Testis (tissue), 3 donors: ENCODE measurements around the gene TRIO. TPM values are rescaled to one million over a fixed set of nuclear protein-coding genes. Genes with fewer than 3 reads are reported as not detected.

Experiments used
- DNase-seq: peaks from one replicate; pipeline ENCODE4 v3.0.0-alpha.2; 2019
- H3K27ac ChIP-seq, 2 donors: fragments of 200-600 bp; sonication (generic); one replicate each; pipeline ENCODE4 v1.5.1; 2019
- H3K27me3 ChIP-seq: fragments of 200-600 bp; sonication (generic); one replicate; pipeline ENCODE4 v1.5.1; 2019
- H3K36me3 ChIP-seq: fragments of 200-600 bp; sonication (generic); one replicate; pipeline ENCODE4 v1.5.1; 2017; ENCODE audit warnings: low read depth; ENCODE audit errors: missing control alignments
- H3K4me1 ChIP-seq: fragments of 200-600 bp; sonication (generic); one replicate; pipeline ENCODE4 v1.5.1; 2019
- H3K4me3 ChIP-seq, 2 donors: fragments of 200-600 bp; sonication (generic); one replicate each; pipeline ENCODE4 v1.5.1; 2017 to 2019
- H3K9me3 ChIP-seq: fragments of 200-600 bp; sonication (generic); one replicate; pipeline ENCODE4 v1.5.1; 2017
- POLR2A ChIP-seq: fragments of 450-650 bp; IDR thresholded peaks from one replicate; pipeline ENCODE4 v1.6.1; 2017; ENCODE audit warnings: antibody characterized with exemption, mild to moderate bottlenecking, moderate library complexity
- WGBS, 2 donors: methylation state at CpG; one replicate each; pipeline ENCODE4 v1.1.5; 2018; 5-methylcytosine and 5-hydroxymethylcytosine counted together
- intact Hi-C: fragments of 100-400 bp; cut with DNase I; formaldehyde crosslinking; loops from one replicate; pipeline ENCODE4 v1.15.1; 2023; ENCODE audit warnings: low total_unique reads
- polyA plus RNA-seq: library from polyadenylated mRNA; stranded (reverse); fragments of 350-450 nt; fragmentation: Illumina TruSeq; extraction: RNeasy Lipid Tissue Mini Kit (QIAGEN cat#74804); gene quantifications from one replicate; pipeline ENCODE4 v1.2.3, GENCODE V29; 2014; ENCODE audit warnings: low read depth, low replicate concordance; ENCODE audit not compliant: insufficient read depth
- total RNA-seq, 2 donors: library from RNA; depleted of rRNA; stranded (reverse); fragments of >200 nt; gene quantifications; one replicate each; pipeline ENCODE4 v1.2.3, GENCODE V29; 2016
- TF ChIP-seq, protein P1 (sequence below), 3 experiments: fragments of 450-650 bp in 2 of 3; fragments of 200-600 bp in 1 of 3; sonication (generic) in 1 of 3; IDR thresholded peaks; one replicate each; pipeline ENCODE4 v1.5.1; 2016 to 2019; ENCODE audit warnings: antibody characterized with exemption in 3 of 3, mild to moderate bottlenecking in 2 of 3, moderate library complexity in 1 of 3

Gene TRIO
- total and polyA plus RNA-seq, 3 donors from 2014 or later: 47.2 to 295 (median 249) TPM

DNA sequence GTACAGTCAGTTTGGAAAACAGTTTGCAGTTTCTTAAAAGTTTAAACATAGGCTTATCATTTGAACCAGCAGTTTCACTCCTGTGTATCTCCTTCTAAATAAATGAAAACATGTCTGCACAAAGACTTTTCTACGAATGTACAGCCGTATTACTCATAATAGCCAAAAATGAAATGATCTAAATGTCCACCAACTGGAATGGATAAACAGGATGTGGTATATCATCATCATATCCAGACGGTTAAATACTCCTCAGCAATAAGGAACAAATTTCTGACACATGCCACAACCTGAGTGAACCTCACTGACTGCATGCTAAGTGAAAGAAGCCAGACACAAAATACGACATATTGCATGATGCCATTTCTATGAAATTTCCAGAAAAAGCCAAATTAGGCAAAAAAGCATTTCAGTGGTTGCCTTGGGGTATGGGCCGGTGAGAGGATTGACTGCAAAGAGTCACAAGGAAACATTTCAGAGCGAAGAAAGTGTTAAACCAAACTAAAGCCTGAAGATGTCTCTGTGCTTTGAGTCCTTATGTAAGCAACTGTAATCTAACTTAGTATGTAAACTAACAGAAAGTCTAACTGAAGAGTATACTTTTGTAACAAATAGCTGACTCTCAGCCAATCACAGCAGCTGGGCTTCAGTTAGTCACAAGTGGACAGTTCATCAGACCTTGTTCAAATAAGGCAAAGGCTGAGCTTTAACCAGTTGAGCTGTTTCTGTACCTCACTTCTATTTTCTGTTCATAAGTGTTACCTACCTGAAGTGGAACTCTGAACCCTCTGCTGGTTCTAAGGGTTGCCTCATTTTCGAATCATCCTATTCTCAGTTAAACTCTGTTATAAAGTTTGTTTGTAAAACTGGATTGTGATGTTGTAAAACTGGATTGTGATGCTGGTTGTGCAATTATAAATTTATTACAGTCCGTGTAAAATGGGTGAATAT is 65.2 kb downstream of the TRIO start:
- intact Hi-C loops: no loop called here
- Histone ChIP-seq H3K36me3 (no peaks in the 10 kb centered on the region), H3K4me1 (peaks cover 27% of the 10 kb centered on the region), H3K9me3 (no peaks in the 10 kb centered on the region), H3K4me3 (no peak overlapping the region), H3K27me3 (no peaks in the 10 kb centered on the region), H3K27ac (no peak overlapping the region)
- WGBS, 2 donors: 79 to 80% methylated on average over 8 of the region's 8 CpGs
- peak; percentile 48 for DNase-seq
- TF ChIP-seq POLR2A: no peak
- TF ChIP-seq, protein P1, sequence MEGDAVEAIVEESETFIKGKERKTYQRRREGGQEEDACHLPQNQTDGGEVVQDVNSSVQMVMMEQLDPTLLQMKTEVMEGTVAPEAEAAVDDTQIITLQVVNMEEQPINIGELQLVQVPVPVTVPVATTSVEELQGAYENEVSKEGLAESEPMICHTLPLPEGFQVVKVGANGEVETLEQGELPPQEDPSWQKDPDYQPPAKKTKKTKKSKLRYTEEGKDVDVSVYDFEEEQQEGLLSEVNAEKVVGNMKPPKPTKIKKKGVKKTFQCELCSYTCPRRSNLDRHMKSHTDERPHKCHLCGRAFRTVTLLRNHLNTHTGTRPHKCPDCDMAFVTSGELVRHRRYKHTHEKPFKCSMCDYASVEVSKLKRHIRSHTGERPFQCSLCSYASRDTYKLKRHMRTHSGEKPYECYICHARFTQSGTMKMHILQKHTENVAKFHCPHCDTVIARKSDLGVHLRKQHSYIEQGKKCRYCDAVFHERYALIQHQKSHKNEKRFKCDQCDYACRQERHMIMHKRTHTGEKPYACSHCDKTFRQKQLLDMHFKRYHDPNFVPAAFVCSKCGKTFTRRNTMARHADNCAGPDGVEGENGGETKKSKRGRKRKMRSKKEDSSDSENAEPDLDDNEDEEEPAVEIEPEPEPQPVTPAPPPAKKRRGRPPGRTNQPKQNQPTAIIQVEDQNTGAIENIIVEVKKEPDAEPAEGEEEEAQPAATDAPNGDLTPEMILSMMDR (IDR thresholded peaks at IDR 0.05): no peak

DNA sequence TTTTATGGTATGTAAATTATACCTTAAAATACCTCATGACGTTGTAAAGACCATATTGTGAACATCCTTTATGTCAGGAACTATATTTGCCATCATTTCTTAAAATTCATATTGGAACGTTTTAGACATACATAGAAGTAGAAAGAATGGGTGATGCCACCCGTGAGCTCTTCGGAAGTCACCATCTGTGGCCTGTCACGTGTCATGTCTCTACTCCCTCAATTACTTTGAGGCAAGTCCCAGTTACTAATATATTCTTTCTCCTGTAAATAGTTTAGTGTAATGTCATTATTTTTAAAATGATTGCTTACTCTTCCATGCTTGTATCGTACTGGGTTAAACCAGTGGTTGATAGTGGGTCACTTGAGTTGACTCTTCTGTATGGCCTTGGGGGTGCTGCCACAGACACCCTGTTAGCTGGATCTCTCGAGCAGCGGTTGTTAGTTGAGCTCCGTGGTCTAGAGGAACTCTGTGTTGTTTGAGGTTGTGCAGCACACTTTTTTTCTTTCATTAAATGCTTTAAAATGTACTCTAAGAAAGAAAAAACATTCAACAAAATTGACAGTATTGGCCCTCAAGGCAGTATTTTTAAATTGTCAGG is 66.2 kb downstream of the TRIO start:
- H3K27ac ChIP-seq: no peak overlapping the region
- no peaks in the 10 kb centered on the region for H3K9me3 ChIP-seq
- no peak for DNase-seq
- no peaks in the 10 kb centered on the region for H3K36me3 ChIP-seq
- peaks cover 21% of the 10 kb centered on the region for H3K4me1 ChIP-seq
- intact Hi-C loops: no loop called here
- H3K4me3 ChIP-seq: no peak overlapping the region
- H3K27me3 ChIP-seq: no peaks in the 10 kb centered on the region
- TF ChIP-seq POLR2A: no peak
- TF ChIP-seq, protein P1 (IDR thresholded peaks at IDR 0.05): no peak
- WGBS, 2 donors: 87 to 90% methylated on average over 9 of the region's 9 CpGs

DNA sequence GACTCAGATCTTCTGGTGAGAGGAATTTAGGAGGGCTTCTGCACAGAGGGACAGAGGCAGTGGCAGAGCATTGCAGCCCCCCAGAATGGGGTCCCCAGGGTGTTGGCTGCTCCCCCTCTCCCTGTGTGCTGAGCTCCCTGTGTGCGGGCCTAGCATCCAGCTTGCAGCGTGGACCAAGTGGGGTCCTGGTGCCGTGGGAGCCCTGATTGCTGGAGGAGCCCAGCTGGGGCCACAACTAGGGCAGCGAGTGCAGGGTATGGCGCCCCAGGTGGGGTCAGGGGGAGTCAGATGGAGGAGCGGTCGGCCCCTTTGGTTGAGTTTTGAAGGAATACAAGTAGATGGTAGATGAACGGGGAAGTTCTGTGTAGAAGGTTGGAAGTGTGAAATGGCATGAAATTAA is 66.7 kb downstream of the TRIO start:
- DNase-seq: no peak
- WGBS, 2 donors: 94 to 95% methylated on average over 8 of the region's 8 CpGs
- H3K4me3 ChIP-seq: no peak overlapping the region
- no peaks in the 10 kb centered on the region for H3K27me3 ChIP-seq
- intact Hi-C loops: no loop called here
- H3K4me1 ChIP-seq: peaks cover 16% of the 10 kb centered on the region
- no peak for TF ChIP-seq POLR2A
- TF ChIP-seq, protein P1 (IDR thresholded peaks at IDR 0.05): no peak
- H3K36me3 ChIP-seq: no peaks in the 10 kb centered on the region
- no peaks in the 10 kb centered on the region for H3K9me3 ChIP-seq
- no peak overlapping the region for H3K27ac ChIP-seq

DNA sequence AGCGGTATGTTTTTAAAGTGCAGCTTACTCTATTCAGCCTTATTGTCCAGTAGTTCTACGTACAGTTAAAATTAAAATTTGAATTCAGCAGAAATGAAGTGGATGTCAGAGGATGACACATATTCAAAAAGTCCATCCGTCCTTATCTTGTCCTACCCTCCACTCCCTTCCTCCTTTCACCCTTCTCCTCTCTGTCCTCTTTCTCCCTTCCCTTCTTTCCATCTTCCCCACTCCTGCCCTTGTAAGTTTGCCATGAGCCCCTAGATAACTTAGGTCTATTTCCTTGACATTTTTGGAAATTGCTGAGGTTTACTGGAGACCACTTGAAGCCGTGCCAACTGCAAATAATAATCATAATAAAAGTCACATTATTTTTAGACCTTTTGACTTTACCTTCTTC is 67.6 kb downstream of the TRIO start:
- no peak for DNase-seq
- Histone ChIP-seq H3K4me1 (peaks cover 11% of the 10 kb centered on the region), H3K36me3 (no peaks in the 10 kb centered on the region), H3K9me3 (no peaks in the 10 kb centered on the region), H3K27me3 (no peaks in the 10 kb centered on the region), H3K4me3 (no peak overlapping the region), H3K27ac (no peak overlapping the region)
- intact Hi-C loops: no loop called here
- 51 to 62% methylated on average over 4 of the region's 4 CpGs for WGBS, 2 donors
- TF ChIP-seq, protein P1 (IDR thresholded peaks at IDR 0.05): no peak
- no peak for TF ChIP-seq POLR2A
